ENCODE data around the gene ZFR2.

ZFR2 gene

DNA sequence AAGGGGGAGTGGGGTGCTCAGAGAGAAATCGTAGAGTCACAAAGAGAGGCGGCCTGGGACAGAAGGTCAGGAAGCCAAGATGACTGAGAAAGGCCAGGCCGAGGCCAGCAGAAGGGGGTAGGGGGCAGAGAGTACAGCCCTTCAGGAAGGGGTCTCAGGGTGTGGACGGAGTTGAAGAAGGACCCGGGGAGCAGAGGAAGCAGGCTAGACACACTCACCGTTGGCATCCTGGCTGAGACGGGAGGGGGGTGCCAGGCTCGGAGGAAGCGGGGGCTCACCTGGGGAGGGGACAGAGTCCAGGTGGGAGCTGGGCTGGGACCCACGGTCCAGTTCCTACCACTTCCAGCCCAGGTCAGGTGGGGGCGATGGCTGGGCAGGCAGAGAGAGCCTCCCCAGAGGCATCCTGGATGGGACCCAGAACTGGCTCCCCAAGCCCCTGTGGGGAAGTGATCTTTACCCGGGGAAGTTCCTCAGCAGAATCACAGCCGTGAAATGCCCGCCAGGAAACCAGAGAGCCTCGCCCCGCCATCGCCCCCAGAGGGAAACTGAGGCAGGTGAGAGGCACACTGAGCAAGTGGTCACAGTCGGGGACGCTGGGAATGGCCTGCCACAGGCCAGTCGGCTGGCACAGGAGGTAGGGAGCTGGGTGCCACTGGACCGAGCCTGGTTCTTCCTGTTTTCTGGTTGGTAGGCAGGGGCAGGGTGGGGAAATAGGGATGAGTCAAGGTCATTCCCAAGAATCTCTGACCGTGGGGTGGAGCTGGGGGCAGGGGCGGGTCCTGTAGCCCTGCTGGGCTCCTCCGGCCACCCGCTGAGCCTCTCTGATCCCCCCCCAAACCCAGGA lies 84.0 kb downstream of the ZFR2 start:
- TF ChIP-seq CTCF (conservative IDR thresholded peaks at IDR 0.05) = no peak

DNA sequence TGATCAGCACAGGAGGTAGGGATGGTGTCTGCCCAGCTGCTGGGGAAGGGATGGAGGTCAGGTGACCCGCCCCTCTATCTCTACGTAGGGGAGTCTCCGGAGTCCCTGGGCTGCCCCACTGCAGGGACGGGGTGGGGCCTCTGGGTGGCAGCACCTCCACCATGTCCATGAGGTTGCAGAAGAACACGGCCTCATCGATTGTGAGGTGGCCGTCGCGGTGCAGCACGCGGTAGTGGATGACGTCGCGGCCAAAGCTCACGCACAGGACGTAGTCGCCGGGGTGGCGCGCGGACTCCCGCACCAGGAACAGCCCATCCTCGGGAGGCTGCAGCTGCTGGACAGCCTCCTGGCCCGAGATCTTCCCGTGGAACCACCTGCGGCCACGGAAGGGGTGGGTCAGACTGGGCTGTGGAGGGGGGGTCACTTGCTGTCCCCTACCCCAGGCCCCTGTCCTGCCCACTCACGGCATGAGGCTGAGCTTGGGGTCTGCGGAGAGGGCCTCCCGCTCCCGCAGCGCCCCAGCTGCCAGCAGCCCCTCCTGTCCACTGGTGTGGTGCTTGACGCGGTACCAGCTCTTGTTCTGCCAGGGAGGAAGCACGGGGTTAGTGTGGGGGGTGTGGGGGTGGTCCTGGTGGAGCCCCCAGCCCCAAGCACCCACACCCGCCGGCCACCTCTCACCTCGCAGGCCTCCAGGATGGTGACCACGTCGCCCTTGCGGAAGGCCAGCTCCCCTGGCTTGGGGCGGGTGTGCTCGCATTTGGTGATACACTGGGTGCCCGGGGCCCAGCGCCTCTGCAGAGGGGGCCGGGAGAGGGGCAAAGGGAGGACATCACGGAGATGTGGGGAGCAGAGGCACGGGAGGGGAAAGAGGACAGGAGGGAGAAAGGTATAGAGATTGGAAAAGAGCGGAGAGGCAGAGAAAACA lies 84.9 kb downstream of the ZFR2 start:
- H3K27ac ChIP-seq = no peak overlapping the region
- peak; percentile 35 for TF ChIP-seq CTCF (conservative IDR thresholded peaks at IDR 0.05)

More for the DNA sequence above, 84.0 kb downstream of the ZFR2 start:
- peak overlapping the region; percentile 74 for H3K27ac ChIP-seq

DNA sequence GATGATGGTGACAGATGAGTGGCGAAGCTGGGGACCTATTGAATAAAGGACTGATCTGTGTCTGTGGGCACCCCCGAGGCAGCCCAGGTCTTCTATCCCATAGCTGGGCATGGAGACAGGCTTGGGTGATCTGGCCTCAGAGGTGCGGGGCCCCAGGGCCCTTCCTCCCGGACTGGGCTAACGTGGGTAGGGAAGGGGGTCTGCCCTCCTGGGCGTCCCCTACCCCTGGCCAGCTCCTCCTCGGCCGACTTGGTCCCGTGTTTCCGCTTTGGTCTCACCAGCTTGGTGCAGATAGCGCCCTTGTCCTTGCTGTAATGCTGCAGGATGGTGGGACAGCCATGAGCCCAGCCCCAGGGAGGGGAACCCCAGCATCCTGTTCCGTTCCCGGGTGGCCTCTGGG lies 85.9 kb downstream of the ZFR2 start:
- TF ChIP-seq CTCF (conservative IDR thresholded peaks at IDR 0.05) = no peak
- no peak overlapping the region for H3K27ac ChIP-seq

DNA sequence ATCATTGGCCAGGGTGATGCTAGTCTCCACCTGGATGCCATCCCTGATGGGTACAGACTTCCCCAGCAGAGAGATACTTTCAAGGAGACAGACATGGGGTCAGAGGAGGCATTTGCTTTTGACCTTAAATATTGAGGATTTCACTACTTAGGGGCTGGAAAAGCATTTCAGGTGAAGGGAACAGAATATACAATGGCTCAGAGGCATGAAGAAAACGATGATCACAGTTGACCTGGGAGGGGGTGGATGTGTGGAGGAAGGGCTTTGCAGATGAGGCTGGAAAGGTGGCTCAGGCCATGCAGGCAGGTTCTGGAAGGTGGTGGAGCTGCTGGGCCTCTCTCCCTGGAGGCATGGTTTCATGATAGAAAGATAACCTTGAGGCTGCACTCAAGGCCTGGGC lies 86.5 kb downstream of the ZFR2 start:
- TF ChIP-seq CTCF (conservative IDR thresholded peaks at IDR 0.05) = no peak
- H3K27ac ChIP-seq = no peak overlapping the region

- no peak for TF ChIP-seq CTCF (conservative IDR thresholded peaks at IDR 0.05)
- H3K27ac ChIP-seq = no peak overlapping the region
Observed at GRCh38 chr19:3781603-3782002, 87.2 kb downstream of the ZFR2 start.

DNA sequence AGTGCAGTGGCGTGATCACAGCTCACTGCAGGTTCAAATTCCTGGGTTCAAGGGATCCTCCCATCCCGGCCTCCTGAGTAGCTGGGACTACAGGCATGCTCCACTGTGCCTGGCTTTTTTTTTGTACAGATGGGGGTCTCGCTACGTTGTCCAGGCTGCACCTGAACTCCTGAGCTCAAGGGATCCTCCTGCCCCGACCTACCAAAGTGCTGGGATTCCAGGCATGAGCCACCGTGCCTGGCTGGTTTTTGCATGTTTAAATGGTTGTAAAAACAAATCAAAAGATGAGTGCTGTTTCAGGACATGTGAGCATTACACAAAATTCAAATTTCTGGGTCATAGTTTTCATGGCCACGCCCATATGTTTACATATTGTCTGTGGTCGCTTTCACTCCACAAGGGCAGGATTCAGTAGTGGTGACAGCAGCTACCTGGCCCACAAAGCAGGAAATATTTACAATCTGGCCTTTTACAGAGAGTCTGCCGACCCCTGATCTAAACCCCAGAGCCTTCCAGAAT lies 88.0 kb downstream of the ZFR2 start:
- TF ChIP-seq CTCF (conservative IDR thresholded peaks at IDR 0.05) = no peak
- H3K27ac ChIP-seq = no peak overlapping the region

Measured in VCaP (cell line).